ENCODE measurements around the gene THRB.

Gene THRB

DNA sequence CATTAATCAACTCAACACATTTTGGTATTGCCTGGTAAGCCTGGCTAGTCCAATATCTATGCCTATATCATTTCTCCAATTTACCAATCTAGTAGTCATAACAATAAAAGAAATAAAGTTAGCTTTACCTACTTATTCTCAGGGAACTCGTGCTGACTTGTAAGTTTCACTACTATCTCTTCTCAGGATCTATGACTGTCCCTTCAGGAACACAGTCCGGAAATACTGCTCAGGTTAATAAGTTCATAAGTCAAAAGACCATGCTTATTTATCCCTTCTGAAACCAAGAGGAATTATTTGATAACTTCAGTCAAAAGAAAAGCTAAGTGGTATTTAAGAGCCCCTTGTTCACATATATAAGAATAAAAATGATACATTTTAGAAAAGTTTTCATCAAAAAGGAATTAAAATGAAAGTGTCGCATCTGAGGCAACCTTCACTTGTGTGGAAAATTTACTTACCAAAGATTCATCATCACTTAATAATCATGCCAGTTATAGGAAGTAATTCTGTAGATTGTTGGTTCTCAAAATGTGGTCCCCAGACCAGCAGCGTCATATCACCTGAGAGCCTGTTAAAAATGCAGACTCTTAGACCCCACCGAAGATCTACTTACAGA, 15.5 kb upstream of the THRB start:
- no peak for DNase-seq

DNA sequence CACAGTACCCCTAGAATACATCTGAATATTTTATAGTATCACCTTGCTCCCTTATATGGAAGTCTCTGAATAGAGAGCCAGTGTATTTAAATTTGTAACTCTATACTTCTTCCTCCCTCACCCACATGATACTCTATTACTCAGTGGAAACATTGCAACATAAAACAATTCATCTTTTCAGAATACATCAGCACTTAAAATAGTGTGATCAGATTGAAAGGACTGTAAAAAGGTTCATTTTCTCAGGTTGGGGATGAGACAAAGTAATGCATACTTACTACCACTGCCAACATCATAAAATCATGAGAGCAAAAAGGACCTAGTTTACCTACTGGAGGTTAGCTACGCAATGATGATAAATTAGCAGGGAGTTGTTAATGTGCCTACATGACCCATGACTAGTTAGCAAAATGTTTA, 13.8 kb upstream of the THRB start:
- DNase-seq, result no peak

DNA sequence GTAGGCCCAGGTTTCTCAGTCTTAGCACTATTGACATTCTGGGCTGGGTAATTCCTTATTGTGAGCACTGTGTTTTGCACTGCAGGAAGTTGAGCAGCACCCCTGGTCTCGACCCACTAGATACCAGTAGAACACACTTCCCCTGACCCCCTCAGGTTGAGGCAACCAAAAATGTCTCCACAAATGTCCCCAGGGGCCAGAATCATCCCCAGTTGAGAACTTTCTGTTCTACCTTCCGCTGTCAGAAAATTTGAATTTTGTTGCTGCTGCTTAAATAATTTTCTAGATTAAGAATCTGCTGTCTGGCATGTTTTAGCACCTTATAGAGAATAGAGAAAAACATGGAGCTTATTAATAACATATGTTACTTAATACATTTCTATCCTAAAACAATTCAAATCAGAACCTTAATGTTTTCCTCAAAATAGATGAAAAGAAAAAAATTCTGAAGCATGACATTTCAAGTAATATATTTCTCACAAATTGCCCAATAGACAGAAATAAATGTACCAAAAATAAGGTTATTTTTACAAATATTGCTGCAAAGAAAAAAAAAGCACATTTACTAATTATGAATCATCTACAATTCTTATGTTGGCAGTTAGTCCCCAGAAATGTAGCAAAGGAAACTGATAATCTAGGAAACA, 13.2 kb upstream of the THRB start:
- DNase-seq, result no peak

DNA sequence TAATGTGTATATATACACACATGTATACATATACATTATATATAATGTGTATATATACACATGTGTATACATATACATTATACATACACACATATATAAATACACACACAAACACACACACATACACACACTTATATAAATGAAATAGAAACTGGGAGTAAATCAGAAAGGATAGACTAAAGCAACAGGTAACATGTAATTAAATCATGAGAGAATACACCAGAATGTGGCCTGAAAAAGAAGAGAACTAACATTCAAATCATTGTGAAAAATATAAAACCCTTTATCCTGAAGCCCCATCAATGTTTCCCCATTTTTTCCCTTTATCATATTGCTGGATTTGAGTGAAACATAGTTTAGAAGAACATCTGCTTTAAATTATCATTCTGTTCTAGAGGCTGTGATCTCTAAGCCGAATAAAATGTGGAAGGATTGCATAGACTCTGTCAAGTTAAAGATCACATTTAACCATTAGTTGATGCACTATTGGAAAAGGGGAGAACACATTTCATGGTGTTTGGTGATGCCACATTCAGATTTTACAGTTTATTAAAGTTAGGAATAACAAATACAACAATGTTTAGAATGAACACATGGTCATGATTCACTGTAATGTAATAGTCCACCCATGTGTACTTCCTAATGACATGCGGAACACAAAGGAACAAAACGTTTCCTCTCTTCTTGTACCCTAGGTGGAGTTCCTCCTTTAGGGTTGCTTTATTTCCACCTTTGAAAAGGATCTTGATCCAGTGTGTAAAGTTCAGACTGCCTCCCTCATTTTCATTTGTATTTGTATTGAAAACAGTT, 12.5 kb upstream of the THRB start:
- DNase-seq, result no peak

DNA sequence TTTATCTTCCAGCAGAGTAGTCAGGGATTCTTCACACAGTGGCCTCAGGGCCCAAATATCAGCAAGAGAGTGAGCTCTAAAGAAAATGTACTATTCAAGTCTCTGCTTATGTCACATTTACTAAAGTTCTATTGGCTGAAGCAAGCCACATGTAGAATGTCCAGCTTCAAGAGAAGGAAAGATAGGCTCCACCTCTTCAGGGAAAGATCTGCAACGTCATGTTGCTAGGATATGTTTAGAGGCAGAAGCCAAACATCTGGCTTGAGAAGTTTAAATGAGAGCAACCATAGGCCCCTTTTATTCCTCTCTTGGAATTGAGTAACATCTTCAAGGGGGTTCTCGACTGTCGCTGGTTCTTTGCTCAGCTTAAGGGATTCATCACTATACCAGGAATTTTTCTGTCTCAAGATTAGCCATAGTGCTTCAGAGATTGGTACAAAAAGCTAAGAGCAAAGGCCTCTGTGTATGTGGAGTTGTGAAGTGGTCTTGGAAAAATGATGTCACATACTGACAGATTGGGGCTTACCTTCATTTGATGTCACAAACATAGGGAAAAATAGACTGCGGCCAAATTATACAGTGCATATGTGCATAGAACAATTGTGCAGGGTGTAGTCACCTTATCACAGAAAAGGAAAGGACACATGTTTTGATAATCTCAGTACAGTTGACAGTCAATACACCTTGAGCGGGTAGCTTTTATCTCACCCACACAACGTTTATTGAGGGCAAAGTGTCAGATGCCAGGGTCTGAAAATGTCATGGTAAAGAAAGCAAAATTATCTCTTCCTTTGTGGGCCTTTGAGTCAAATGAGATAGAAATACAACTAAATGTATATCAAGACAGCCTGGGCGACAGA, 11.3 kb upstream of the THRB start:
- no peak for DNase-seq

DNA sequence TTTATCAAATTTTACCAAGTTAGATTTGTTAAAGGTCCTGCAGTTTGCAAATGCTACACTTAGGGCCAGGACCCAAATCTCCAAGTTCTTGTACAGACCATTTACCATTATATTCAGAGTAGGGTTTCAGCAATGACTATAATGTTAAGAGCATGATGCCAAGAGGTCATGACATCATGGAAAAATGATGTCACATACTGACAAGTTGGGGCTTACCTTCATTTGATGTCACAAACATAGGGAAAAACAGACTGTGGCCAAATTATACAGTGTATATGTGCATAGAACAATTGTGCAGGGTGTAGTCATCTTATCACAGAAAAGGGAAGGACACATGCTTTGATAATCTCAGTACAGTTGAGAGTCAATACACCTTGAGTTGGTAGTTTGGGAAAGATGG, 10.1 kb upstream of the THRB start:
- DNase-seq, result no peak

DNA sequence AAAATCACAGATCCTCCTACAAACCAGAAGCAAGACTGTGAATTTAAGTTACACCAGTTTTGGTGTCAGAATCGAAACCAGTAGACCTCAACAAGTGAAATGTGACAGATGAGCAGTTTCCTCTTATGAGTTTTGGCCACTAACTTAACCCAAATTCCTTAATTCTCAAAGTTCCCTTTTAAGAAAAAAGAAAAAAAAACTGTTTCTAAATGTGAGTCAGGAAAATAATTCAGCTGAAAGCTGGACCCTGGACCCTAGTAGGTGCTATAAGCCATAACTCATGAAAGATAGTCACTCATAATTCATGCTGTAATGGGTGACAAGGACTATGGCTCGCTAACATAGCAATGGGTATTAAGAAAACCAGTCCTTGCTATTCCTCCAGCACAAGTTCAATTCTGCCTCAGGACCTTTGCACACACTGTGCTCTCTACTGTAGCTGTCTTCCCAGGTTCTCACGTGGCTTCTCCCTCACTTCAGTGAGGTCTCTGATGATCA, 9.0 kb upstream of the THRB start:
- DNase-seq, result no peak

DNA sequence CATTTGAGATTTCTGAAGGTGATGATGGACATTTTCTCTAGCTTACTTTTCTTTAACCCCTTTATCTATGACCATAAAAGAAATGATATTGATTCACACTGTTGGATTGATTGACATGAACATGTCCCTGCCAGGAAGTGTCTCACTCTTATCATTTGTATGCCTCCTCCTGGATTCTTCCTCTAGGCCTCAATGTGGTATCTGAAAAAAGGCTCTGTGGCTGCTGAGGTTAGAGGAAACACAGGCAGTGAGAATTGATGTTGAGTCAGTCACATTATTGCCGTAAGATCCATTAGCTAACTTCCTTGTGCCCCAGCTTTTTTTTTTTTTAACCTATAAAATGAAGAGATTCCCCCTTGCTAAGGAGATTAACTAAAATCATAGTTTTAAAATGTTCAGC, 8.0 kb upstream of the THRB start:
- DNase-seq, result no peak

DNA sequence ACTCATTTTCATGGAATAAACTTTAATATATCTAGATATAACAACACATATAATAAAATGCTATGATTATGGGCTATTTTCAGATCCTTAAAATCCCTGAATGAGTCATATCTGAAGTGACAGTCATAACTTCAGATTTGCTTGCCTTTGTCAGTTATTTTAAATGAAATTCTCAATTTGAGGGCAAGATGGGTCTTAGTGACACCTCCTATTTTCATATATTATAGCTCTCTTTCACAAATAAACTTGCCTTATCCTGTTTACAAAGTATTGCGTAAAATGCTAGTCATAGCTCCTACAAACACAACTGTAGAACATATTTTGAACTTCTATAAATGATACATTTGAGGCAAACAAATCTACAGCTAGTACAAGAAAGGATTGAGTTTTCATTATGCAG, 6.2 kb upstream of the THRB start:
- DNase-seq, result no peak

DNA sequence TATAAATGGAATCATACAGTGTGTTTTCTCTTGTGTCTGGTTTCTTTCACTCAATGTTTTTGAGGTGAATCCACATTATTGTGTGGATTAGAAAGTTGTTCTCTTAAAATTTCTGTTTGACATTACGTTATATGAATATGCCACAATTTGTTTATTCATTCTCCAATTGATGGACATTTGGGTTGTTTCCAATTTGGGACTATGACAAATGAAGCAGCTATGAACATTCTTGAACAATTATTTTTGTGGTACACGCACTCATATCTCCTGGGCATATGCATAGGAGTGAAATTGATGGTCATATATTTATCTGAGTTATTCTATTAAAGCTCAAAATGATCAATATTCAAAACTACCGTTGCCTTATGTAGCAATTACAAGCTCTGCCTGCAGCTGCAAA, 5.3 kb upstream of the THRB start:
- DNase-seq, result no peak

DNA sequence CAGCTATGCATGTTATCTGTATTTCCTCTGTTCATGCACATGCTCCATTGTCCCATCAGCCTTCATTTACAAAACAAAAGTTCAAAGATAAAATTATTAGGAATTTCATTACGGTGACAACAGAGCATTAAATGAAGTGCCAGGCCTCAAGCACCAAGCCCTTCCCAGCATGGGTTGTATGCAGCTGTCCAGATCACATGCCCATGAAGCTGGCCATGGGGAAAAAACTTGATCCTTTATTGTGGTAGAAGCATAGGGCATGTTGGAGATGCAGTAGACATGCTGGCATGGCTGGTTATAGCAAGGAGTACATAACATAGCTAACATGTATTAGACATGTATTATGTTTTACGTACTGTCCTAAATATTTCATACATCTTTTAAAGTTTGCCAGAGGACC, 4.1 kb upstream of the THRB start:
- no peak for DNase-seq

DNA sequence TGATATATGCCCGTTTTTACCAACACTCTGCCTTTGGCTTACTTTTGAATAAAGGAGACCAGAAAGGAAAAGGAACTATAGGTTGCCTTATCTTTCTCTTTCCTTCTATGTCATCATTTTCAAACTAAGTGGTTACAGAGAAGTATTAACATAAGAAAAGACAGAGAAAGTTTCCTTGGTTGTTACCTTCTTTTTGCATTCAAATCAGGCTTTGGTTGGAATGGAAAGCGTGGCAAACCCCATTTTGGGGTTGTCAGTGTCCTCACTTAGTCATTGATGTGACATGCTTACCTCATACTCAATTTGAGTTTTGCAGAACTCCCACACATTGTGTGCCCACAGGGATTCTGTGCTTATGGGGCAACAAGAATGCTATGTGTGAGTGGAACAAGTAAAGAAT, 3.7 kb upstream of the THRB start:
- DNase-seq, result no peak

DNA sequence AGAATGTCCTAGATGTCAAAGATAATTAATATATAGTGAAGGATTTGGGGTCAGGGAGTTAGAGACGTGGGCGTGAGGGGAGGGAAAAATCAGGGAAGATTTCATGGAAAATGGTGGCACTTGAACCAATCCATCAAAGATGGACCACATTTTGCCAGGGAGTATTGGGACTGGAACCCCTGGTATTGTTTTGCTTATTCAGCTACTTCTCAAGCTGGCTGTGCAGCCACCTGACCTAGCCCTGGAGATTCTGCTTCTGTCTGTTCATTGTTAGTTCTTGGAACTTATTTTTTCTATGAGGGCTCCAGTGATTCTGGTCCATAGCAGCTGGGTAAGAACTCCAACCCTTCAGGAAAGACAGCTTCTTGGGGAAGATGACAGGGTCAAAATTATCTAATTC, 3.3 kb upstream of the THRB start:
- DNase-seq, result no peak

DNA sequence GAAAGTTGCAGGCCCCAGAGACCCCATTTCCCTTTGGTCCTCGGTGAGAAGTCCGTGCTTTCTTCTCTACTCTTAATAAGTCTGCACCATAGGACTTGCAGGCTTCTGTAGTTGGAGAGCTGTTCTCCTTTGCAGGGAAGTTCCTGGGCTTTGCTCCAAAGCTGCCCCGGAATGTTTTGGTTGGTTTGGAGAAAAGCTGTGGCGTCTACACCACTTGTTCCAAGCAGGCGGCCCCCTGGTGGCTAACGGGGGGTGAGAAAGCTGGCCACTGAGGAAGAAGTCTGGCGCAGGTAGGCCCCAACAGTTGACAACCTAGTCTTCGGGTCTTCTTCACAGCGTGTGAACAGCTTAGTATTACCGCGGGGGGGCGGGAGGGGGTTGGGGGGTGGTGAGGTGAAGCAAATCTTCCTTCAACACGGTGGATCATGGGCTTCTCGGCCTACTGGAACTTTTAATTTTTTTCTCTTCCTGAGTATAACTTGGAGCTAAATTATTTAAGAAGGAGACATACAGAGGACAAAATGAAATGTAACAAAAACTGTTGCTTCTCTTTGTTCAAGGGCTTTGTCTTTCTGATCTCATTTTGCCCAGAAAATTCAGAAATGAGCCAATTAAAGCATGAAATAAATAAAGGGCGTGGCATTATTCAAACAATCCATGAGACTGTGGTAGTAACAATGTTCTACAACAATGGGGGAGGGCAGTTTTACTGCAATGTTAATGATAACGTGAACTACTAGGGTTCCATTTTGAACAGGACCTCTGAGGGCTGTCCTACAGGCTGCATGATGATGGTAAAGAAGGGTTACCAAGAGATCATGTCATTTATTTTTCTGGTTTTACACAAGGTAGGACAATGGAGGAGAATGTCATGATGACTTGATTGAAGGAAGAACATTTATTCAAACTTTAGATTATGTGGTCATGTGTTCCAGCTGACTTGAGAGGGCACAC, 2.2 kb upstream of the THRB start:
- DNase-seq, result no peak

DNA sequence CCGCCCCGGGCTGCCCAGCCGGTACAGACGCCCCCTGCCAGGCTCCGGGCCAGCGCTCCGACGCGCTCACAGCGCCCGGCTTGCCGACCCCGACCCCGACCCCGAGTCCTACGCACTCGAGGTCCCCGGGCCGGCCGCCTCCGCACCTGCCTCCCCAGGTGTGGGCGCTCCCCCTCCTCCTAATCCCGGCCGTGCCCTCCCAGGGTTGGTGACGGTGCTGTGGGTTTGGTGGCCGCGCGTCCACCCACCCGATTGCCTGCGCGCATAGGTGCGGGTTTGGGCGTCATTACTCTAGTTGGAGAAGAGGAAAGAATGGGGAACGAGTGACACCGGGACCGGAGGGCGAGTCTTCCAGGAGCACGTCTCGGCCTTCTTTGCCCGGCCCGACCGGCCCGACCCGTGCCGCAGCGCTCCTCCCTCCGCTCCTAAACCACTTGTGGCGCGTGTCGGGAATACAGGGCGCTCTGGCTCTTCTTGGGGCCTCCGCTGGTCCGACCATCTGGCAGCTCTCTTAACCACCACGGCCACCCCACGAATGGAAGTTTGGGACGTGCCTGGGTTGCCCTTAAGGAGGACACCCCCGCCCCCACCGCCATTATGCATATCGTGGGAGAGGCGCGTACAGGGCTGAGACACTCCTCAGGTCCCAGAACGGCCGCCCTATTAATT, 810 bp upstream of the THRB start:
- no peak for DNase-seq

DNA sequence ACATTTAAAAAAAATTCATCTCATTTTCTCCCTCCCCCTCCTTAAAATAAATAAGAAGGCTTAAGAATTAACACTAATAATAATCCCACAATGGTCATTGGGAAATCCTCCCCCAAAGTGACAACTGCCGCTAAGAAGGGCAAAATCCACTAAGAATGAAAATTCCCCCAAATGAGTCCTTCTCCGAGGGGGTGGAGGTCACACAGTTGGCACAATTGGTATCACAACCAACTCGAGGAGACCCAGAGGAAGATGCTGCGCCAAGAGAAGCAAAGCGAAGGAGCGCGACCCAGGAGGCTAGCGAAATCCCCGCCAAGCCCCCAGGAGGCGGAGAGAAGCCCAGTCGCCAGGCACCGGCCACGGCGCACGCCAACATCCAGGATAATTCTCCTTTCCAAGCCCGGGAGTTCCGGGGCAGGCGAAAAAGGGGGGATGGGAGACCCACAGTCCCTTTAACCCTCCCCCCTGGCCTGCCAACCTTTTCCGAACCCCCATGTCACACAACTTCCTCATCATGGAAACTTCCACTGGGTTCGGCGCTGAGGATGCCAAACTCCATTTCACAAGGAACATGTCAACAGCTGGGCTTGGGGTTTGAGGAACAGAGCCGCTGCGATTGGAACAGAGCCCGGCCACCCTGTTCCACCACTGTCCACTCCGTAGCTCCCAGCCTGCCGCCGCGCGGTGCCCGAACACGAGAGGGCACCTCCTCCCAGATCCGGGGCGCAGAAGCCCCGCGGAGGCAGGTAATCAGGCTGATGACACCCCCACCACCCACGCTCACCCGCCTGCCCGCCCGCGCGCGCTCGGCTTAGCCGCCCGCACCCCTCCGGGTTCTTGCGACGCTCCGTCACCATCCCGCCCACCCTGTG, 668 bp downstream of the THRB start:
- no peak for DNase-seq

DNA sequence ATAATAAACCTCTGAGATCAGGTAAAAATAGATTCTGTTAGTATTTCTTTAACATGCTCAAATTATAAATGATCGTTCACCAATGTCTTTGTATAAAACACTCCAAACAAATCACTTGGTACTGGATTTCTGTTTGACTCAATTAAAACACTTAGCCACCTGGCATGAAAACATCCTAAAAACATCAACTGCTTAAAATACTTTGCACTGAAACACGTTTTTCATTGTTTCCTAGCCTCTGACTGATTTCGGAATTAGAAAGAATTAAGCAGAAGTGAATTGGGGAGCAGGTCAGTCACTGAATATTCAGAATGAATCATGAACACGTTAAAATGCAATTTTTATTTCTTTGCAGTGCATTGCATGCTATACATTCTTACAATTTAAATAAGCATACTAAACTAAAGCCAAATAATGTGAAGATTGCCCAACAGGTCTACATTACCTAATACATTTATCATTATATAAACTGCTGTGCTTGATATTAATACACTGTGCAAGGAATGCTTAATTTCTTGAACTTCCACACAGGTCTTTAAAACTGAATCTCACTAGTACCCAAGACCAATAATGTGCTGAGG, 1.6 kb downstream of the THRB start:
- no peak for DNase-seq

DNA sequence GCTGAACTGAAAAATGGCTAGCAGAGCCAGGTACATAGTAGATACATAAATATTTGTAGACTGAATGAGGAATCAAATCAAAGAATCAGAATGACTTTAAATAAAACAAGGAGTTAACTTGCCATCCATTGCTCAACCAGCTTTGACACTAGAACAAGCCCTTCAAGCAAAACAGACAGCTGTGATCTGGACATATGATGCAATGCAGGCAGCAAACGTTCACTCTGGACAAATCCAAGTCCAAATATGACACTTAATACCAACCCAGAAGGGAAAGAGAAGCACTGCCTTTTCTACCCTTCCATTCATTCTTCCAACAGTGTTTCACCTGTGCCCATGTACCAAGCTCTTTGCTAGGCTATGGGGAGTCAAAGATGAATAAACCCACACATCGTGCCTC, 4.5 kb downstream of the THRB start:
- DNase-seq, result no peak

DNA sequence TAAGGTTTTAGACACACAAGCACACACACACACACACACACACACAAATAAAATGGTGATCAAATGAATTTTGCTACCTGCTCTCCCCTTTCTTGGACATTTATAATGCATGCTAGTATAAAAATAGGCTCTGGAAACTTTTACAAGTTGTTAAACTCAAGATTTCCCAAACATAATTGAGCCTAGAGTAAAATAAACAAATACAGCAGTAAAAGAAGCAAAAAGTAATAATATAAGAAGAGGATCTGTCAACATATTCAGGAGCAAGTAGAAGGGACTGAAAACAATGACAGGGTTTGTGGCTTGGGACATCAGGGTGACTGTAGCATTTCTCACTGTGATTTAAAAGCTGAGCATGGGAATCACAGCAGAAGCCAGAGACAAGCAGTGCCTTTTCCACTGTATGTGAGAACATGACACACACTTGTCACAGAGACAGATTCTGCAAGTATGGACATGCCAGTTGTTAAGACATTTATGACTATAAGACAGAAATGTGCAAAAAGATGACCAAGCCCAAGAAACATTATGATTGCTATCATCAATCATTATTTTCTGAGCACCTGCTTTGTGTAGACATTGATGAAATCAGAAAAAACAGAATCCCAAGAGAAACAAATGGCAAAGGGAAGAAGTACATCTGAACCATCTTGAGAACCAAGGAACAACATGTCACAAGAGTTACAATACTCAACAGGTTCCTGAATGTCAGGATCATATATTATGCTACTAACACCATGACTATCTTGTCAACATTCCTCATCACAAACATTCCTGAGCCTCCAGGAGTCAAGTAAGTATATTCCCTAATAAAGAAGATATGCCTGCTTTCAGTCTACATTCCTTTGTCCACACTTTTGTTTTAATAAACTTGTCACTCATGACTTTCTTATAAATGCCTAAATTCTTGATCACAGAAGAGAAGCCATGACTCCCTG, 7.1 kb downstream of the THRB start:
- no peak for DNase-seq

Measured in cortex of kidney (tissue), 1 donor.